NT2/D1 (cell line): Measurements from ENCODE around the gene SH2D5.

Experiments
- DNase-seq: peaks from one replicate; pipeline ENCODE4 v3.0.0-alpha.2; 2011; ENCODE audit warnings: low read depth, low spot score
- H3K27me3 ChIP-seq: 2 replicates; pipeline ENCODE4 v1.6.0; 2011; ENCODE audit warnings: mild to moderate bottlenecking; ENCODE audit not compliant: insufficient read length, insufficient read depth
- H3K36me3 ChIP-seq: 2 replicates; pipeline ENCODE4 v1.6.1; 2011; ENCODE audit warnings: mild to moderate bottlenecking, low read length, mixed read lengths; ENCODE audit not compliant: insufficient read depth, insufficient read length
- H3K4me1 ChIP-seq: 2 replicates; pipeline ENCODE4 v1.5.1; 2011; ENCODE audit not compliant: insufficient read depth, insufficient read length
- H3K4me3 ChIP-seq: 2 replicates; pipeline ENCODE4 v1.5.1; 2011; ENCODE audit warnings: low read depth; ENCODE audit not compliant: insufficient read length
- H3K9ac ChIP-seq: 2 replicates; pipeline ENCODE4 v1.6.0; 2011; ENCODE audit warnings: low read depth; ENCODE audit not compliant: insufficient read length
- H3K9me3 ChIP-seq: 2 replicates; pipeline ENCODE4 v1.5.1; 2011; ENCODE audit warnings: mild to moderate bottlenecking, low read length; ENCODE audit not compliant: insufficient read depth
- SUZ12 ChIP-seq: IDR thresholded peaks from 2 replicates; pipeline ENCODE4 v1.6.1; 2011; ENCODE audit not compliant: insufficient read length, insufficient read depth; ENCODE audit errors: extremely low read depth
- YY1 ChIP-seq: IDR thresholded peaks from 2 replicates; pipeline ENCODE4 v1.6.1; 2011; ENCODE audit not compliant: insufficient read length, insufficient read depth
- ZNF274 ChIP-seq: IDR thresholded peaks from 2 replicates; pipeline ENCODE4 v1.6.1; 2011; ENCODE audit warnings: mild to moderate bottlenecking, low read depth, low read length

The SH2D5 gene

DNA sequence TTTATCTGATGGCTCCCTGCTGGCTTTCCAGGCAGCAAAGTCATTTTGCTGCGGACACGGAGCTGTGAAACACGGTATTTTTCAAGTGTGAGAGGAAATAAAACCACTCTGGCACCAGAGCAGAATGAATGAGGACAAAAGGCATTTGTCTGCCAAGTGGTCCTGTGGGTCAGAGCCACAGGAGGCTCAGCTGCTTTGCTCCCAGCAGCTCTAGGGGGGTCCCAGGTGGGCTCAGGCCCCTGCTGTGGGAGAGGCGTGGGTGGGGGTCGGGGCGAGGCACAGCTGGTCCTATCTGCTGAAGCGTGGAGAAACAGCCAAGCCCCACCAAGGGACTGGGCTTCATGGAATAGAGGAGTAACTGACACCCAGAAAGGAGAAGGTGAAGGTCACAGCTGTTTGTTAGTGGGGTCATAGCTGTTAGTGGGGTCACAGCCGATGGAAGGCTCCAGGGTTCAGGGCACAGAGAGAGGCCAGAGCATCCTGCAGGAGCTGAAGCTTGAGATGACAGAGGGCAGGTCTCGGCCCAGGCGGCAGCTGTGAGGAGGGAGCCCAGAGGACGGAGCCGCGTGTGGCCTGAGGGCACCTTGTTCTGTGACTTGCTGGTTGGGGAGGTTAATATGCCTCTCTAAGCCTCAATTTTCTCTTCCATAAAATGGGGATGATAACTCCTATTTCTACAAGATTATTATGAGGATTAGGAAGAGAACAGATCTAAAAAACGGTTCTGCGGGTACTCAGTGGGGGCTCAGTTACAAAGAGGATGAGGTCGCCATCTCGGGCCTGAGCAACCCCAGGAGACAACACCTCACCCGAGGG lies 21.8 kb downstream of the SH2D5 start:
- no peak for DNase-seq

DNA sequence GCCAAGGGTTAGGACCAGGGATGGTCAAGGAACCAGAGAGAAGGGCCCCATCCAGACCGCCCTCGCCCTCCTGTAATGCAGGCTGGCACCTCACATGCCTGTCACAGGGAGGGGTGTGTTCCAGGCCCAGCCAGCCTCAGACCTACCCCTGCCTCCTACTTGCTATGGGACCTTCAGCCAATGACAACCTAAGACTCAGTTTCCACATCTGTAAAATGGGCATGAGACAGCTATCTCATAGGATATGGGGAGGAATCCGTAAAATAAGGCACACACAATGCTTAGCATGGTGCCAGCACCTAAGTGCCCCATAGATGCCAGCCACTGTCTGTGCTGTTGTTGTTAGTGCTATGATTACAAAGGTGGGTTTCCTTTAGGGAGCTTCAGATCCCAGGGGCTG lies 22.6 kb downstream of the SH2D5 start:
- Histone ChIP-seq H3K27me3 (no peaks in the 10 kb centered on the region), H3K4me3 (no peak overlapping the region), H3K4me1 (no peaks in the 10 kb centered on the region), H3K9ac (no peak overlapping the region), H3K36me3 (peaks cover 25% of the 10 kb centered on the region), H3K9me3 (no peaks in the 10 kb centered on the region)
- DNase-seq, result no peak
- no peak for TF ChIP-seq ZNF274
- TF ChIP-seq SUZ12, result no peak
- no peak for TF ChIP-seq YY1

More for the DNA sequence above, 21.8 kb downstream of the SH2D5 start:
- H3K9me3 ChIP-seq, result no peaks in the 10 kb centered on the region
- H3K4me3 ChIP-seq, result no peak overlapping the region
- H3K27me3 ChIP-seq, result no peaks in the 10 kb centered on the region
- TF ChIP-seq YY1, result no peak
- no peak for TF ChIP-seq SUZ12
- no peak for TF ChIP-seq ZNF274
- H3K36me3 ChIP-seq, result peaks cover 25% of the 10 kb centered on the region
- no peak overlapping the region for H3K9ac ChIP-seq
- H3K4me1 ChIP-seq, result no peaks in the 10 kb centered on the region

DNA sequence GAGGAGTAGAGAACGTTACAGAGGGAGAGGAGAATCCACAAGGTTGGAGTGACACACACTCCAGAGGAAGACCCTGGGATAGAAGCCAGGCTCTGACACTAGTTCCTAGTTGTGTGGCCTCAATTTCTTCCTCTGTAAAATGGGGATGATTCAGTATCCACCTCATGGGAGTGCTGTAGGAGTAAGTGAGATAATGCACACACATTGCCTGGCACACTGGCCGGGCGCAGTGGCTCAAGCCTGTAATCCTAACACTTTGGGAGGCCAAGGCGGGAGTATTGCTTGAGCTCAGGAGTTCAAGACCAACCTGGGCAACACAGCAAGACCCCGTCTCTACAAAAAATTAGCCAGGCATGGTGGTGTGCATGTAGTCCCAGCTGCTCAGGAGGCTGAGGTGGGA lies 23.6 kb downstream of the SH2D5 start:
- DNase-seq, result no peak
- TF ChIP-seq ZNF274, result no peak
- no peak for TF ChIP-seq SUZ12
- no peak for TF ChIP-seq YY1
- H3K9me3 ChIP-seq, result no peaks in the 10 kb centered on the region
- H3K27me3 ChIP-seq, result no peaks in the 10 kb centered on the region
- no peaks in the 10 kb centered on the region for H3K4me1 ChIP-seq
- H3K36me3 ChIP-seq, result peaks cover 33% of the 10 kb centered on the region
- no peak overlapping the region for H3K4me3 ChIP-seq
- H3K9ac ChIP-seq, result no peak overlapping the region

DNA sequence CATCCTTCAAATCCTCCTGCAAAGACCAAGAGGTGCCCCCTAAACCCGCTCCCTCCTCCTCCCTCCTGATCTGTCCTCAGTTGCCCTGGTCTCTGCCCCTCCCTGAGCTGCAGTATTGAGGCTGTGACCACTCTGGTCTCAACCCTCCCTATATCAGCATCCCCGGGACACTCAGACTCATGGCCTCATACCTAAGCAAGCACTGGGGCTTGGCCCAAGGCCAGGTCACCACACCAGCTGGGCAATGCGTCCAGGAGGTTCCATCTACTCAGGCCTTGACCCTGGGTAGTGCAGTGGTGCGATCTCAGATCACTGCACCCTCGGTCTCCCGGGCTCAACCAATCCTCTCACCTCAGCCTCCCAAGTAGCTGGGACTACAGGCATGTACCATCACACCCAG lies 24.4 kb downstream of the SH2D5 start:
- Histone ChIP-seq H3K9me3 (no peaks in the 10 kb centered on the region), H3K36me3 (peaks cover 33% of the 10 kb centered on the region), H3K4me1 (no peaks in the 10 kb centered on the region), H3K9ac (no peak overlapping the region), H3K27me3 (no peaks in the 10 kb centered on the region), H3K4me3 (no peak overlapping the region)
- no peak for TF ChIP-seq SUZ12
- no peak for TF ChIP-seq ZNF274
- no peak for TF ChIP-seq YY1
- no peak for DNase-seq

DNA sequence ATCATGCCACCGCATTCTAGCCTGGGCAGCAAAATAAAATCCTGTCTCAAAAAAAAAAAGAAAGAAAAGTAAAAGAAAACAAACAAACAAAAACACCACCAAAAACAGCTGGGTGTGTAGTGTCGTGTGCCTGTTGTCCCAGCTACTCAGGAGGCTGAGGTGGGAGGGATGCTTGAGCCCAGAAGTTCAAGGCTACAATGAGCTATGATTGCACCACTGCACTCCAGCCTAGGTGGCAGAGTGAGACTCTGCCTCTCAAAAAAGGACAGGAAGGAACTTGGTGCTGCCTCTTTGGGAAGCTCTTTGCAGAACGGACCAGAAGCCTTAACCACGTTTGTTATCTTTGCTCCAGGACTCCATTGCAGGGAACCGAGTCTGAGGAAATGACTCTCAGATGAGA lies 25.7 kb downstream of the SH2D5 start:
- Histone ChIP-seq H3K9me3 (no peaks in the 10 kb centered on the region), H3K27me3 (no peaks in the 10 kb centered on the region), H3K9ac (no peak overlapping the region), H3K4me1 (no peaks in the 10 kb centered on the region), H3K36me3 (peaks cover 35% of the 10 kb centered on the region), H3K4me3 (no peak overlapping the region)
- DNase-seq, result no peak
- TF ChIP-seq YY1 (no peak), ZNF274 (no peak), SUZ12 (no peak)

DNA sequence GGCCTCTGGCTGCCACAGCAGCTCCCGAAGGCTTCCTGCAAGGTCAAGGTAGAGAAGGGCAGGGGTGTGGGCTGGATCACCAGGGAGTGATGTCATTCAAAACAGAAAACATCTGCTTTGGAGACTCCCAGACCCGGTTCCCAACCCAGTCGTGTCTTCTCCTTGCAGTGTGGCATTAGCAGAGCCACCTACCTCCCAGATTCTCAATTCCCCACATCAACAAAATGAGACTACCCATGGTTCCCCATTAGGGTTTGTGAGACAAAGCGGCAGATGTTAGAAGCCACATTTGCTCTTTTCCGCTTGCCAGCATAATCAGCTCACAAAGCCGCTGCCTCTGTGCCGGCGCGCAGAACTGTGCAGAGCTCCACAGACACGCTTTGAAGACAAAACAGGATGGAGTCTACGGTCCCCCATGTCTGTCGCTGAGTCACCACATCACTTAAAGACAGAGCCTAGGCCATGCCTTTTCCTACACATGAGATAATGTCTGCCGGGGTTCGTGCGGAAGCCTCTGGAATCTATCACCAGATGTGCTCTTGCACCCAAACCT lies 27.2 kb downstream of the SH2D5 start:
- Histone ChIP-seq H3K4me1 (peaks cover 3% of the 10 kb centered on the region), H3K9ac (no peak overlapping the region), H3K9me3 (no peaks in the 10 kb centered on the region), H3K27me3 (no peaks in the 10 kb centered on the region), H3K36me3 (peaks cover 35% of the 10 kb centered on the region), H3K4me3 (no peak overlapping the region)
- TF ChIP-seq SUZ12 (no peak), ZNF274 (no peak)
- no peak for DNase-seq

DNA sequence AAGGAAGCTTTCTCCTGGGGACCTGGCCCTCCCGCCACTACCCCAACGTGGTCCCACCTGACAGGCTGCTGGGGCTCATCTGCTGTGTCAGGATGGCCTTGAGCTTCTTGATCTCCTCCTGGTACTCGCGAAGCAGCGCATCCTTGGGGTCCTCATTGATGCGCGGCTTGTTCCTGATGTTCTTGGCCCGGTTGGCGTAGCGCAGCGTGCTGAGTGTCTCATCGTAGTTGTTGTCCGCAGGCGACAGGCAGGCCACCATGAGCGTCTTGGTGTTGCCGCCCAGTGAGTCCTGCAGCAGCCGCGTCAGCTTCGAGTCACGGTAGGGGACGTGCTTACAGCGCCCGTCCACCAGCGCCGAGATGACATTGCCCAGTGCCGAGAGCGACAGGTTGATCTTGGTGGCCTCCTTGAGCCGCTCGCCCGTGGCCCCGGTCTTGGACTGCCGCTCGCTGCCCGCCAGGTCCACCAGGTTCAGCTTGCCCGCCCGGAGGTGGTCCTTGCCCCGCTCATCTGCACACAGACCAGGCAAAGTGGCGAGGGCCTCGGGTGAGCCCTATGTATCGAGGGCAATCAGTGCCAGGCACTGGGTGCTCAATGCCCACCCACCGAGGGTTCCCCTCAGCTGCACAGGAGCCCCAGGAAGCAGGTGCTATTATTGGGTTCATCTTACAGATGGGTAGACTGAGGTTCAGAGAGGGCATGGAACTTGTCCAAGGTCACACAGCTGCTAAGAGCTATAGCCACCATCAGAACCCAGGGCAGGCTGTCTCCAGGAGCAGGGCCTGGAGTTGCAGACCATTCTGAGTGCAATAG lies 27.9 kb downstream of the SH2D5 start:
- Histone ChIP-seq H3K9me3 (no peaks in the 10 kb centered on the region), H3K9ac (no peak overlapping the region), H3K4me3 (no peak overlapping the region), H3K4me1 (peaks cover 3% of the 10 kb centered on the region), H3K27me3 (no peaks in the 10 kb centered on the region), H3K36me3 (peaks cover 29% of the 10 kb centered on the region)
- TF ChIP-seq YY1, result no peak
- no peak for TF ChIP-seq SUZ12
- TF ChIP-seq ZNF274, result no peak
- no peak for DNase-seq
